ENCODE data around the gene VAV3.

VAV3 gene

DNA sequence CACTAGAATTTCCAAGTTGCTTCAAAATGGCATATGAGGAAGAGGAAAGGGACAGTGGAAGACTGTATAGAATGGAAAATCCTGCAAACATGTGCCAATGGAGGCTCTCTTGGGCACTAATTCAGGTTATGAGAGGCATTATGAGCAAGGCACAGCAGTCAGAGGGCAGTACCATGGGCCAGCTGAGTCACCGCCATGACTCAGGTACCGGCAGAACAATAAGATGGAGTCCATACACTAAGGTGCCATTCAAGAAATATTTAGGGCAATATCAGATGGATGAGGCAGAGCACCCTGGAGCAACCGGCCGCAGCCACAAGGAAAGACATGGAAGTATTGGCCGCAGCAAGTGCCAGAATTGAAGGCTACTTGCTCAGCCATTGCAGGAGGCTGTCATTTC, 25.6 kb upstream of the VAV3 start:
- DNase-seq (ENCODE audit: low read depth in 1 of 2, low spot score in 1 of 2): no peak

GRCh38 chr1:107981277-107981676, 16.3 kb upstream of the VAV3 start:
- no peaks in the 10 kb centered on the region for H3K27me3 ChIP-seq (ENCODE audit: insufficient read depth, poor library complexity, severe bottlenecking)
- DNase-seq (ENCODE audit: low read depth in 1 of 2, low spot score in 1 of 2): no peak
- H3K4me3 ChIP-seq (replicated peaks; ENCODE audit: insufficient read depth, low read length): no peak overlapping the region
- TF ChIP-seq GABPA (IDR thresholded peaks at IDR 0.05; ENCODE audit: low read depth): no peak
- TF ChIP-seq, protein P1, sequence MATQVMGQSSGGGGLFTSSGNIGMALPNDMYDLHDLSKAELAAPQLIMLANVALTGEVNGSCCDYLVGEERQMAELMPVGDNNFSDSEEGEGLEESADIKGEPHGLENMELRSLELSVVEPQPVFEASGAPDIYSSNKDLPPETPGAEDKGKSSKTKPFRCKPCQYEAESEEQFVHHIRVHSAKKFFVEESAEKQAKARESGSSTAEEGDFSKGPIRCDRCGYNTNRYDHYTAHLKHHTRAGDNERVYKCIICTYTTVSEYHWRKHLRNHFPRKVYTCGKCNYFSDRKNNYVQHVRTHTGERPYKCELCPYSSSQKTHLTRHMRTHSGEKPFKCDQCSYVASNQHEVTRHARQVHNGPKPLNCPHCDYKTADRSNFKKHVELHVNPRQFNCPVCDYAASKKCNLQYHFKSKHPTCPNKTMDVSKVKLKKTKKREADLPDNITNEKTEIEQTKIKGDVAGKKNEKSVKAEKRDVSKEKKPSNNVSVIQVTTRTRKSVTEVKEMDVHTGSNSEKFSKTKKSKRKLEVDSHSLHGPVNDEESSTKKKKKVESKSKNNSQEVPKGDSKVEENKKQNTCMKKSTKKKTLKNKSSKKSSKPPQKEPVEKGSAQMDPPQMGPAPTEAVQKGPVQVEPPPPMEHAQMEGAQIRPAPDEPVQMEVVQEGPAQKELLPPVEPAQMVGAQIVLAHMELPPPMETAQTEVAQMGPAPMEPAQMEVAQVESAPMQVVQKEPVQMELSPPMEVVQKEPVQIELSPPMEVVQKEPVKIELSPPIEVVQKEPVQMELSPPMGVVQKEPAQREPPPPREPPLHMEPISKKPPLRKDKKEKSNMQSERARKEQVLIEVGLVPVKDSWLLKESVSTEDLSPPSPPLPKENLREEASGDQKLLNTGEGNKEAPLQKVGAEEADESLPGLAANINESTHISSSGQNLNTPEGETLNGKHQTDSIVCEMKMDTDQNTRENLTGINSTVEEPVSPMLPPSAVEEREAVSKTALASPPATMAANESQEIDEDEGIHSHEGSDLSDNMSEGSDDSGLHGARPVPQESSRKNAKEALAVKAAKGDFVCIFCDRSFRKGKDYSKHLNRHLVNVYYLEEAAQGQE (IDR thresholded peaks at IDR 0.05; ENCODE audit: insufficient replicate concordance, low read depth): no peak
- H3K27ac ChIP-seq (replicated peaks): no peak overlapping the region

More for the DNA sequence above, 25.6 kb upstream of the VAV3 start:
- no peaks in the 10 kb centered on the region for H3K27me3 ChIP-seq (ENCODE audit: insufficient read depth, poor library complexity, severe bottlenecking)
- no peak overlapping the region for H3K4me3 ChIP-seq (replicated peaks; ENCODE audit: insufficient read depth, low read length)
- no peak overlapping the region for H3K27ac ChIP-seq (replicated peaks)
- no peak for TF ChIP-seq SPI1 (IDR thresholded peaks at IDR 0.05; ENCODE audit: borderline replicate concordance, low read depth)
- no peak for TF ChIP-seq POLR2AphosphoS5 (IDR thresholded peaks at IDR 0.05; ENCODE audit: low read depth)
- TF ChIP-seq, protein P2, sequence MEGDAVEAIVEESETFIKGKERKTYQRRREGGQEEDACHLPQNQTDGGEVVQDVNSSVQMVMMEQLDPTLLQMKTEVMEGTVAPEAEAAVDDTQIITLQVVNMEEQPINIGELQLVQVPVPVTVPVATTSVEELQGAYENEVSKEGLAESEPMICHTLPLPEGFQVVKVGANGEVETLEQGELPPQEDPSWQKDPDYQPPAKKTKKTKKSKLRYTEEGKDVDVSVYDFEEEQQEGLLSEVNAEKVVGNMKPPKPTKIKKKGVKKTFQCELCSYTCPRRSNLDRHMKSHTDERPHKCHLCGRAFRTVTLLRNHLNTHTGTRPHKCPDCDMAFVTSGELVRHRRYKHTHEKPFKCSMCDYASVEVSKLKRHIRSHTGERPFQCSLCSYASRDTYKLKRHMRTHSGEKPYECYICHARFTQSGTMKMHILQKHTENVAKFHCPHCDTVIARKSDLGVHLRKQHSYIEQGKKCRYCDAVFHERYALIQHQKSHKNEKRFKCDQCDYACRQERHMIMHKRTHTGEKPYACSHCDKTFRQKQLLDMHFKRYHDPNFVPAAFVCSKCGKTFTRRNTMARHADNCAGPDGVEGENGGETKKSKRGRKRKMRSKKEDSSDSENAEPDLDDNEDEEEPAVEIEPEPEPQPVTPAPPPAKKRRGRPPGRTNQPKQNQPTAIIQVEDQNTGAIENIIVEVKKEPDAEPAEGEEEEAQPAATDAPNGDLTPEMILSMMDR (IDR thresholded peaks at IDR 0.05; ENCODE audit: insufficient read depth, low read length): no peak
- TF ChIP-seq, protein P1 (IDR thresholded peaks at IDR 0.05; ENCODE audit: insufficient replicate concordance, low read depth): no peak
- TF ChIP-seq GABPA (IDR thresholded peaks at IDR 0.05; ENCODE audit: low read depth): no peak

GRCh38 chr1:107979926-107980325, 14.9 kb upstream of the VAV3 start:
- Histone ChIP-seq H3K4me3 (replicated peaks; ENCODE audit: insufficient read depth, low read length) (no peak overlapping the region), H3K27ac (replicated peaks) (no peak overlapping the region), H3K27me3 (ENCODE audit: insufficient read depth, poor library complexity, severe bottlenecking) (no peaks in the 10 kb centered on the region)
- DNase-seq (ENCODE audit: low read depth in 1 of 2, low spot score in 1 of 2): no peak
- TF ChIP-seq, protein P2 (IDR thresholded peaks at IDR 0.05; ENCODE audit: insufficient read depth, low read length): no peak
- TF ChIP-seq, protein P1 (IDR thresholded peaks at IDR 0.05; ENCODE audit: insufficient replicate concordance, low read depth): no peak
- TF ChIP-seq SPI1 (IDR thresholded peaks at IDR 0.05; ENCODE audit: borderline replicate concordance, low read depth) (no peak), GABPA (IDR thresholded peaks at IDR 0.05; ENCODE audit: low read depth) (no peak)

DNA sequence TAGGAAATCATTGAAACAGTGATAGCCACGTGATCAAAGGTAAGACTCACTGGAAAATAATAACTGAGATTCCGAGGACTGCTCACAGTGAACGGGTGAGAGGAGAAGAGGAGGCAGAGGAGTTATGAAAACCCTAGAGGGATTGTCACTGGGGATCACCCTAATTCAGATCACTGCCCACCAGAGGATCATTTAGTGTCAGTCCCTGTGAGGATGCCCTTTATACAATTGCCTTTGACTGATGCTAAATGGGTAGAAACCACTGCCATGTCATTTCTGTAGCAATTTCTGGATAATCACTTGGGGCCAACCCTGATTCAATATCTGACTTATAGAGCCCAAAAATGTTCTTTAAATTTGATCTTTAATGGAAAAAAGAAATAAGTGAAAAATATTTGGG, 14.1 kb upstream of the VAV3 start:
- H3K27me3 ChIP-seq (ENCODE audit: insufficient read depth, poor library complexity, severe bottlenecking): no peaks in the 10 kb centered on the region
- H3K4me3 ChIP-seq (replicated peaks; ENCODE audit: insufficient read depth, low read length): no peak overlapping the region
- DNase-seq (ENCODE audit: low read depth in 1 of 2, low spot score in 1 of 2): no peak
- TF ChIP-seq GABPA (IDR thresholded peaks at IDR 0.05; ENCODE audit: low read depth) (no peak), SPI1 (IDR thresholded peaks at IDR 0.05; ENCODE audit: borderline replicate concordance, low read depth) (no peak), POLR2AphosphoS5 (IDR thresholded peaks at IDR 0.05; ENCODE audit: low read depth) (no peak)
- TF ChIP-seq, protein P2 (IDR thresholded peaks at IDR 0.05; ENCODE audit: insufficient read depth, low read length): no peak
- TF ChIP-seq, protein P1 (IDR thresholded peaks at IDR 0.05; ENCODE audit: insufficient replicate concordance, low read depth): no peak
- H3K27ac ChIP-seq (replicated peaks): no peak overlapping the region
